ENCODE results near the gene FAAH.

The FAAH gene

GRCh38 chr1:46449223-46450159, 55.4 kb downstream of the FAAH start:
- peaks cover 16% of the 10 kb centered on the region for H3K4me1 Mint-ChIP-seq
- H3K27me3 Mint-ChIP-seq = peaks cover 49% of the 10 kb centered on the region
- H3K4me3 Mint-ChIP-seq = no peak overlapping the region
- peaks cover 3% of the 10 kb centered on the region for H3K36me3 Mint-ChIP-seq
- H3K9me3 Mint-ChIP-seq = no peaks in the 10 kb centered on the region
- H3K27ac Mint-ChIP-seq = no peak overlapping the region

DNA sequence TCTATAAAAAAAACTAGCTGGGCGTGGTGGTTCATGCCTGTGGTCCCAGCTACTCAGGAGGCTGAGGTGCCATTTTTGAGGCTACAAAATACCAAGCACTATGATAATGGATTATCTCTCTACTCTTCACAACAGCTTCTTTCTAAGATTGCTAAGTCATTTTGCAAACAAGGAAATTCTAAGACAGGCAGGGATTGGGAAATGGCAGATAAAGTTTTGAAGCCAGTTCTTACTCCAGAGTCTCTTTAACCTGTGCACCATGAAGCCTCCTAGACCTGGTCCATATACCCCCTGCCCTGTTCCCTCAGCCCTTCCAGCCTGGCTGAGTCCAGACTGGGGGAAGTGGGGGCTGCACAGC, 56.0 kb downstream of the FAAH start:
- Mint-ChIP-seq H3K4me1 (peaks cover 16% of the 10 kb centered on the region), H3K9me3 (no peaks in the 10 kb centered on the region), H3K27me3 (peaks cover 51% of the 10 kb centered on the region), H3K4me3 (no peak overlapping the region), H3K27ac (no peak overlapping the region), H3K36me3 (peaks cover 3% of the 10 kb centered on the region)

GRCh38 chr1:46451948-46452930, 58.1 kb downstream of the FAAH start:
- no peaks in the 10 kb centered on the region for H3K9me3 Mint-ChIP-seq
- no peak overlapping the region for H3K27ac Mint-ChIP-seq
- H3K4me1 Mint-ChIP-seq = peaks cover 10% of the 10 kb centered on the region
- peaks cover 3% of the 10 kb centered on the region for H3K36me3 Mint-ChIP-seq
- H3K4me3 Mint-ChIP-seq = no peak overlapping the region
- H3K27me3 Mint-ChIP-seq = peaks cover 41% of the 10 kb centered on the region

- peaks cover 34% of the 10 kb centered on the region for H3K27me3 Mint-ChIP-seq
- peaks cover 5% of the 10 kb centered on the region for H3K4me1 Mint-ChIP-seq
These were observed 58.8 kb downstream of the FAAH start for GRCh38 chr1:46452931-46453325.

DNA sequence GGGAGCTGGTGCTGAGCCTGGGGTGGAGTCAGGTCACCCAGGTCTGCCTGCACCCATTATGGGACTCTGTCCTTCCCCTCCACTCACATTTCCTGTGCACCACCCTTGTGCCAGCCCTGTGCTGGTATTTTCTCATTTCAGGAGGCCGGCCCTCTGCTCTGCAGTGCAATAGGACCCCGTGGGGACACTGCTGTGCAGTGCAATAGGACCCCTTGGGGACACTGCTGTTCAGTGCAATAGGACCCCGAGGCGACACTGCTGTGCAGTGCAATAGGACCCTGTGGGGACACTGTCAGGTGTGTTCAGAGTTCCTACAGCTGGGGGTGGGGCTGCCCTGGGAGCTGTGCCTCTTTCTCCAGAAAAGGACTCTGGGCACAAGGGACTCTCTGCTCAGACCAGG, 59.3 kb downstream of the FAAH start:
- Mint-ChIP-seq H3K36me3 (peaks cover 3% of the 10 kb centered on the region), H3K27ac (no peak overlapping the region), H3K4me3 (no peak overlapping the region), H3K27me3 (peaks cover 30% of the 10 kb centered on the region), H3K4me1 (peaks cover 2% of the 10 kb centered on the region), H3K9me3 (no peaks in the 10 kb centered on the region)

More at GRCh38 chr1:46452931-46453325, 58.8 kb downstream of the FAAH start:
- H3K27ac Mint-ChIP-seq = no peak overlapping the region
- no peaks in the 10 kb centered on the region for H3K9me3 Mint-ChIP-seq
- peaks cover 3% of the 10 kb centered on the region for H3K36me3 Mint-ChIP-seq
- H3K4me3 Mint-ChIP-seq = no peak overlapping the region

DNA sequence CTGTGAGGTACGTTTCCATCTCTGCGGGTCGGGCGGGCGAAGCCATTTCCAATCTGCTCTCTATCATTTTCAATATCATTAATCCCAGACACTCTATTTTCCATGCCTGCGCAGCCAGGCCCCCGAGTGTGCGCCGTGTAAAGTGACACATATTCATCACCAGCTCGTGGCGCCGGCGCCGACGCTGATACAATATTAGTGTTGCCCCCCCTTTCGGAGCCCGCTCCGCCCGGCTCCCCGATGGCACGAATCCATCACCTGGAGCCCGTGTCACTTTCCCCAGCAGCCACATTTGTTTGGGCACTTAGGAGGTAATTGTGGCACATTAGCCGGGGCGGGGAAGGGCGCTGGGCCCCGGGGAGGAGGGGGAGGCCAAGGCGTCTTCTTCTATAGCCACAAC, 61.8 kb downstream of the FAAH start:
- no peak overlapping the region for H3K4me3 Mint-ChIP-seq
- H3K4me1 Mint-ChIP-seq = no peaks in the 10 kb centered on the region
- H3K9me3 Mint-ChIP-seq = no peaks in the 10 kb centered on the region
- H3K27ac Mint-ChIP-seq = no peak overlapping the region
- H3K36me3 Mint-ChIP-seq = no peaks in the 10 kb centered on the region
- H3K27me3 Mint-ChIP-seq = peaks cover 25% of the 10 kb centered on the region

DNA sequence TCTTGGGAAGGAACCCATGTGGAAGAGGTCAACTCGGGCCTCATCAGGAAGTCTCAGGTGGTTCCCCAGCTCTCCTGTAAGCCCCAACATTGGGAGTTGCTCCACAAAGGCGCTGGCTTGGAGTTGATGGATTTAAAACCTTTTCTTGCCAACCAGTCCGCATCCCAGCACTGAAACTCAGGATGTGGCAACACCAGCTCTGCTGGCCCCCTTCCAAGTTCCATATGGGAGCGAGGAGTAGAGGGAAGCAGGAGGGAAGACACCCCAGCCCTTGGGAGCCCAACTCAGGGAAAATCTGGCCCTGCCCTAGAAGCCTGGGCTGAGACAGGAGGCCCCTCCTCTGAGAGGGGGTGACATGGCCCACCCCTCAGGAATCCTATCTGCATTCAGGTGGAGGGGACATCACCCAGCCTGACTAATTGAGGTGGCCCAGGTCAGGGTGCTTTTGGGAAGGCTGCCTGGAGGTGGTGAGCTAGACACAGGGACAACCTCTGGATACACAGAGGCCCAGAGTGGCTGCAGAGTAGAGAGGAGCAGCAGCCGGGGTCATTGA, 62.4 kb downstream of the FAAH start:
- Mint-ChIP-seq H3K4me1 (no peaks in the 10 kb centered on the region), H3K4me3 (no peak overlapping the region), H3K27ac (no peak overlapping the region), H3K27me3 (peaks cover 19% of the 10 kb centered on the region), H3K36me3 (no peaks in the 10 kb centered on the region), H3K9me3 (no peaks in the 10 kb centered on the region)

- Mint-ChIP-seq H3K27me3 (peaks cover 18% of the 10 kb centered on the region), H3K4me1 (no peaks in the 10 kb centered on the region), H3K4me3 (no peak overlapping the region), H3K27ac (no peak overlapping the region), H3K36me3 (no peaks in the 10 kb centered on the region), H3K9me3 (no peaks in the 10 kb centered on the region)
These were observed 63.1 kb downstream of the FAAH start for GRCh38 chr1:46457178-46457577.

GRCh38 chr1:46458190-46458589, 64.1 kb downstream of the FAAH start:
- Mint-ChIP-seq H3K4me3 (no peak overlapping the region), H3K4me1 (no peaks in the 10 kb centered on the region), H3K27me3 (peaks cover 15% of the 10 kb centered on the region), H3K9me3 (no peaks in the 10 kb centered on the region), H3K27ac (no peak overlapping the region), H3K36me3 (no peaks in the 10 kb centered on the region)

DNA sequence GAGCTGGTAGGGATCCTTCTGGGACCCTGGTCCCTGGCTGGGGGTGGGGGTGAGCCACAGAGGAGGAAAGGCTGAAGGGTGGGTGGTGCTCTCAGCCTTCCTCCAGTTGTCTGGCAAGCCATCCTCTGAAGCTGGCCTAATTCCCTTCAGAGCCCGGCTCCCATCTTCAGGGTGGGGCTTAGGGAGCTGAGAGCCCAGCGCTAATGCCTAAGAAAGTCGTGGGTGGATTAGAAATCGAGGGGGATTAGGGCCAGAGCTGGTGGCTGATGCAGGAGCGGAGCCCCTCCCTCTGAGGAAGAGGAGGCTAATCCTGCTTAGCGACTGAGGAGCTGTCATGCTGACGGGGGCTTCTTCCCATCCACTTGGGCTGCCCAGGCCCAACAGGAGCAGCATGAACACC, 64.7 kb downstream of the FAAH start:
- Mint-ChIP-seq H3K27ac (no peak overlapping the region), H3K27me3 (peaks cover 15% of the 10 kb centered on the region), H3K4me1 (no peaks in the 10 kb centered on the region), H3K36me3 (no peaks in the 10 kb centered on the region), H3K9me3 (no peaks in the 10 kb centered on the region), H3K4me3 (no peak overlapping the region)

- no peak overlapping the region for H3K4me3 Mint-ChIP-seq
- no peak overlapping the region for H3K27ac Mint-ChIP-seq
- H3K9me3 Mint-ChIP-seq = no peaks in the 10 kb centered on the region
- H3K27me3 Mint-ChIP-seq = peaks cover 15% of the 10 kb centered on the region
- no peaks in the 10 kb centered on the region for H3K4me1 Mint-ChIP-seq
- H3K36me3 Mint-ChIP-seq = no peaks in the 10 kb centered on the region
These were observed 65.2 kb downstream of the FAAH start for GRCh38 chr1:46459315-46459714.

DNA sequence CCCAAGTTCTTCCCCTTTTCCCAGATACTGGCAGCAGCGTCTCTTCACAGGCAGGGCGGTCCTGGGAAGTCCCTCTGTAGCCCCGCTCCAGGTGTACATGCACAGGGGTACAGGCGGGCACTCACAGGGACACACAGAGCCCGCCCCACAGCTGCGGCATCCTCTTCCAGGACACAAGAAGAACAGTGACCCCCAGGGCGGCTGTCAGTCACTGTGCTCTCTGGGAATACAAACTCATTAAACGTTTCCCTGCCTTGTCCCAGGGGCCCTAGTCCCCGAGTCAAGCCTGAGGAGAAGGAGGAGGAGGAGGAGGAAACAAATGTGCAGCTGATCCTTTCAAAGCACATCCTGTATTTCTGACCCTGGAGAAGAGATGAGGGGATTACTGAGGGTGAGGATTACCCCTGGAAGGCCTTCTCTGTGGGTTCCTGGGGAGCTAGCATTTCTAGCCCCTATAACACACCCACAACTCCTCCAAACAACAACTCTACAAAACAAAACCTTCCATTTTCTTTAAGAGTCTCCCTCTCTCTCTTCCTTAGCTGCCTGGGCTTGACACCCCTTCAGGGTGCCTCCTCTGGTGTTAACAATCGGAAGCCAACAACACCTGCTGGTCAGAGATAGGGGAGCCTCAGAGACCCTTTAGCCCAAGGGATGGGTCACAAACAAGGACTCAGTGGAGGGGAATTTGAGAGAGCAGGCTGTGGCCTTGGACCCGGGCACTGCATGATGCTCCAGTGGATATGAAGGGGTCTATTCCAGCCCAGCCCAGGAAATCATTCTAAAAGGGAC, 67.1 kb downstream of the FAAH start:
- peaks cover 20% of the 10 kb centered on the region for H3K27me3 Mint-ChIP-seq
- H3K36me3 Mint-ChIP-seq = no peaks in the 10 kb centered on the region
- no peaks in the 10 kb centered on the region for H3K9me3 Mint-ChIP-seq
- H3K4me3 Mint-ChIP-seq = no peak overlapping the region
- H3K27ac Mint-ChIP-seq = no peak overlapping the region
- peaks cover 5% of the 10 kb centered on the region for H3K4me1 Mint-ChIP-seq

DNA sequence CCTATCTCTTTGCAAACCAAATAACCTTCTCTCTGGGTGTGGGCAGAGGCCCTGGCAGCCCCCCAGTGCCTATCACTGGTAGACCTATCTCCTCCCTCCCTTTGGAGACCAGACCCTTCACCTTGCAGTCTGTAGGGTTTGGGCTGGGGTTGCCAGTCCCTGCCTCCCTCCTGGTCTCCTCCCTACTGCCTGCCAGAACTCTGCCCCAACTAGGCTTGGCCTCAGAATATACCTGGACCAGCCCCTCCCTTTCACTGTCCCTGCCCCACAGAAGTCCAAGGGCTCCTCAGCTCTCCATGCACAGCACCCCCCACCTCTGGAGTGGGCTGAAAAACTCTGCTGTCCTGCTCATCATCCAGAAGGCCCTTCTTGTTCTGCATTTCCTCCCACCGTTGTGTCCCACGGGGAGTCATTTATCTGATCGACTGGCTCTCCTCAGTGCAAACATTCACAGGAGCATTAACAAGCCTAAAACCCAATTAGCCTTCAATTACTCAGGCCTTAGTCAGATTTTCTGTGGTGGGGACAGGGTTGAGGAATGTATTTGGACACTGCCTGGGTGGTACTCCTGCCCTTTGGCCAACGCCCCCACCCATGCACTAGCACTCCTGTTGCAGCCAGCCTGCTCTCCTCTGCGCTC, 67.8 kb downstream of the FAAH start:
- Mint-ChIP-seq H3K9me3 (no peaks in the 10 kb centered on the region), H3K27me3 (peaks cover 22% of the 10 kb centered on the region), H3K36me3 (no peaks in the 10 kb centered on the region), H3K4me3 (no peak overlapping the region), H3K27ac (no peak overlapping the region), H3K4me1 (peaks cover 7% of the 10 kb centered on the region)
